ENCODE measurements around the gene DIRAS2.

GRCh38 chr9:90600029-90600428, 42.6 kb downstream of the DIRAS2 start:
- TF ChIP-seq POLR2A (IDR thresholded peaks at IDR 0.05; ENCODE audit: low read length) (no peak), GATA1 (IDR thresholded peaks at IDR 0.05; ENCODE audit: low read depth, low read length) (no peak)

All from erythroblast (primary cell).